Skeletal muscle satellite cell (primary cell): ENCODE results near the gene THOC7. TPM values are rescaled to one million over a fixed set of nuclear protein-coding genes. Genes with fewer than 3 reads are reported as not detected.

Experiments
- H3K27me3 ChIP-seq: 2 replicates; pipeline ENCODE4 v1.7.0; 2013; ENCODE audit warnings: low read length; ENCODE audit not compliant: control insufficient read depth, insufficient read depth
- H3K36me3 ChIP-seq: 2 replicates; pipeline ENCODE4 v1.7.0; 2013; ENCODE audit warnings: mild to moderate bottlenecking, control low read depth, low read length; ENCODE audit not compliant: insufficient read depth
- H3K4me1 ChIP-seq: 2 replicates; pipeline ENCODE4 v1.7.0; 2013; ENCODE audit warnings: low read length; ENCODE audit not compliant: control insufficient read depth, insufficient read depth
- H3K4me2 ChIP-seq: 2 replicates; pipeline ENCODE4 v1.7.0; 2013; ENCODE audit warnings: mild to moderate bottlenecking, low read length
- H3K4me3 ChIP-seq: 2 replicates; pipeline ENCODE4 v1.7.0; 2013; ENCODE audit warnings: low read length
- H3K9ac ChIP-seq: 2 replicates; pipeline ENCODE4 v1.7.0; 2013; ENCODE audit warnings: mild to moderate bottlenecking, low read depth, low read length, moderate library complexity
- H3K9me3 ChIP-seq: replicated peaks from 2 replicates; pipeline ENCODE4 v1.7.0; 2013; ENCODE audit warnings: mild to moderate bottlenecking, control low read depth, low read length
- small RNA-seq: library from RNA; depleted of rRNA; stranded (forward); fragments of <200 nt; gene quantifications from one replicate; pipeline ENCODE3, GENCODE V24; 2012

Gene THOC7

DNA sequence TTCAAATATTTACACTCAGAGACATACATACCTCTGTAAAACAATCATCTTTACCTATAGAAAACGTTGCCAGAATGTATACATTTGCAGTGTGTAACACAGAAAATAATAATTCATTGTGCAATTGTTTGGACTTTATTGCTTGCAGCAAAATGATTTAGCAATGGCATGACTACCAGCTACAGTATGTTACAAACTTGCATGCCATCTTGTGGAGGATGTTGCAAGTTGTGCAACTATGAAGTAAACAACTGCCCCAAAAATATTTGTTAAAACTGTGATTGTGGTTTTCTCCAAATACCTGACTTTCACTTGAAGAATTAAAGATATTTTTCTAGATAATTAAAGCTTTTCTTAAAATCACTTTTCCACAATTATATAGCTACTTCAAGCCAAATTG lies 71.6 kb downstream of the THOC7 start:
- H3K36me3 ChIP-seq = no peaks in the 10 kb centered on the region
- no peak overlapping the region for H3K4me3 ChIP-seq
- no peaks in the 10 kb centered on the region for H3K9me3 ChIP-seq
- peaks cover 2% of the 10 kb centered on the region for H3K4me1 ChIP-seq
- no peaks in the 10 kb centered on the region for H3K27me3 ChIP-seq
- no peak overlapping the region for H3K9ac ChIP-seq
- H3K4me2 ChIP-seq = no peak overlapping the region

Small RNA genes lying within 50 kb of the gene (small RNA-seq; reads per million reads assigned to genes)
- not detected for gene SCAANT1
